Activated naive CD8-positive, alpha-beta T cell treated with anti-CD3 and anti-CD28 coated beads, Interleukin-2, amount 50 U/mL, for 16 hours (primary cell): ENCODE results near the gene CSNK1A1.
"Not testable (repeated sequence)": the region's sequence is repeated elsewhere in the genome, so short reads cannot be mapped to it uniquely, and the experiment has no call there.

ENCODE experiments used
- DNase-seq: peaks from one replicate; pipeline ENCODE4 v3.0.0-alpha.2; 2020; ENCODE audit warnings: low read depth, low spot score

CSNK1A1 gene

DNA sequence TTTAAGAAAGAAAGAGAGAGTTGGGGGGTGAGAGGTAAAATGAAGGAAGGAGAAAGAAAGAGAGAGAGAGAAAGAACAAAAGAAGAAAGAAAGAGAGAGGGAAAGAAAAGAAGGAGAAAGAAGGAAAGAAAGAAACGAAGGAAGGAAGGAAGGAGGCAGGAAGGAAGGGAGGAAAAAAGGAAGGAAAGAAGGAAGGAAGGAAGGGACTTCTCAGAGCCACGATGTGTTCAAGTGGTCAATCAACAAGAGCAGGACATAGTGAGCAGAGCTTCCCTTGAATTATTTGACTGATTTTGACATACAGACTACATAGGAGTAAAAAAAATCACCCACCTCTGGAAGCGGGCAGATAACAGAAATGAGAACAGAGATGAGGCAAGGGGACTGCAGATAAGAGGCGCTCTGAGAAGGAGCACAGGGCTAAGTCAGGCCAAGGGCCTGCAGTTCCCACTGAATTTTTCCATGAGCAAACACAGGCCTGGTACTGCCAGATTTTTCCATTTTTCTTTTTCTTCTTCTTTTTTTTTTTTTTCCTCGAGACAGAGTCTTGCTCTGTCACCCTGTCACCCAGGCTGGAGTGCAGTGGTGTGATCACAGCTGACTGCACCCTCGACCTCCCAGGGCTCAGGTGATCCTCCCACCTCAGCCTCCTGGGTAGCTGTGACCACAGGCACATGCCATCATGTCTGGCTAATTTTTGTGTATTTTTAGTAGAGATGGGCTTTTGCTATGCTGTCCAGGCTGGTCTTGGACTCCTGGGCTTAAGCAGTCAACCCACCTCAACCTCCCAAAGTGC lies 94.4 kb downstream of the CSNK1A1 start:
- DNase-seq: no peak

DNA sequence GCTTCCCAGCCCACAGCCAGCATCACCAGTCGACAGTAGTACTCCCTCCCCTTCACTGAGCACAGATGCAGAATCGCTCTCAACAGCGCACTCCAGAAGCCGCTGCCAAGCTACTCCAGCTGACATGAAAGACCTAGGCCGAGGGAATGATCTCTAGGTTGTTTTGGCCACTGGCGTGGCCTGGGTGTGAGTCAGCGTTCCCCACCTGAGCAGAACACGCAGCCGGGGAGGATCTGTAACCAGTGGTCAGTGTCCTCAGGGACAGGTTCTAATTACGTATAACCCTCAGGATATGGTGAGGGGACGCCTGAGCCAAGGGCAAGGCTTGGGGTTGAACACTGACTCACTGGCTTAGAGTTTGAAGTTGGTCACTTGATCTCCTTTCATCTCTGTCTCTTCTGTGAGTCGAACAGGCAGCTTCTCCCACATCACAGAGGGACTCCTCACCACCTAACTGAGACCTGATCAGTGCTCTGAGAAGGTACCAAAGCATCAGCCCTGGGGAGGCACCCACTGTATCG lies 95.3 kb downstream of the CSNK1A1 start:
- no peak for DNase-seq

DNA sequence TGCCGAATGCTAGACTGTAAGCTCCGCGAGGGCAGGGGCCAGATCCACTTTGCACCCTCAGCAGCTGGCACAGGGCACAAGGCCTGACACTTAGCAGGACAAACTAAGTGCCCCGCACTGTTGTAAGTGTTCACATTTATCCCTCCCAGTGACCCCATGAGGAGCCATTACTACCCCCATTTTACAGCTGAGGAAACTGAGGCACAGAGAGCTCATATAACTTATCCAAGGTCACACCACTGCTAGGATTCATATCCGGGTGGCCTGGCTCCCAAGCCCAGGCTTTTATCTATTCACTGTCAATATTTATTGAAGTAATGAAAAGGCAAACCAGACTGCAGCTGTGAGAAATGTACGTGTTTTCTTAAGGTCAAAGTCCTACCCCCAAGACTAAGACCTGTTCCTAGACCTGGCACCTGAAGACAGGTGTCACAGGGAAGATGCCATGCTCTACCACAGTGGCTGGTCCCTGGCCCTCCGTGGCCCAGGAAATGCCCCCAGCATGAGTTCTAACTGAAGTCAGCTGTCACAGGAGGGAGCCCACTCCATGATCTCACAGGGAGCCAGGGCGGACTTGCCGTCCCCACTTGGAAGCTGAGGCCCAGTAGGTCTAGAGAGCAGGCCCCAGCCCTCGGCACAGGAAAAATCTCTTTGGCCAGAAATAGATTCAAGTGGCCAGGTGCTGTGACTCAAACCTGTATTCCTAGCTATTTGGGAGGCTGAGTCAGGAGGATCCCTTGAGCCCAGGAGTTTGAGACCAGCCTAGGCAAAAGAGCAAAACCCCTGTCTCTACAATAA lies 97.4 kb downstream of the CSNK1A1 start:
- DNase-seq: no peak

DNA sequence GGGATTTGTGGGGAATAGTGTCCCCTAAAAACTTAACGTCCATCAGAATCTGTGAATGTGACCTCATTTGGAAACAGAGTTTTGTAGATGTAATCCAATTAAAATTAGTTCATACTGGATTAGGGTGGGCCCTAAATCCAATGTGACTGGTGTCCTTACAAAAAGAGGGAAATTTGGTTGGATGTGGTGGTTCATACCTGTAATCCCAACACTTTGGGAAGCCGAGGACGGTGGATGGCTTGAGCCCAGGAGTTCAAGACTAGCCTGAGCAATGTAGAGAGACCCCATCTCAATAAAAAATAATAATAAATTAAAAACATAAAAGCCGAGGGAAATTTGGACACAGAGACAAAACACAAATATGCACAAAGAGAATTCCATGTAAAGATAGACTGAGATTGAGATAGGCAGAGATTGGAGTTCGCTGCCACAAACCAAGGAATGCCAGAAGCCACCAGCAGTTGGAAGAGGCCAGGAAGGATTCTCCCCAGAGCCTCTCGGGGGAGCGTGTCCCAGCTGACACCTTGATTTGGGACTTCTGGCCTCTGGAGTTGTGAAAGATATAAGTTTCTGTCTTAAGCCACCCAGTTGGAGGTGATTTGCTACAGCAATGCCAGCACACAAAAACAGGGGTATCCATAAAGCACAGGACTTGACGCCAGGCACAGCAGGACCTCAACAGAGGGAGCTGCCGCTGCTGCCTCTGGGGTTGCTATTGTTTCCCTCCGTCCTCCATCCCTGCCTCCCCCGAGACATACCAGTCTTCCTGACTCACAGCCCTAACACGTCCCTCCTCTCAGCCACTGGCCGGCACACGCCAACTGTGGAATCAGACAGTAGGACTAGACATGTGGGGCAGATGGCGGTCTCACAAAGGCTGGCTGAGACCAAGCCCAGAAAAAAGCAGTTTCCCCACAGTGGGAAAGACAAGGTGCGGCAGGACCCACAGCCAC lies 98.3 kb downstream of the CSNK1A1 start:
- DNase-seq: no peak

DNA sequence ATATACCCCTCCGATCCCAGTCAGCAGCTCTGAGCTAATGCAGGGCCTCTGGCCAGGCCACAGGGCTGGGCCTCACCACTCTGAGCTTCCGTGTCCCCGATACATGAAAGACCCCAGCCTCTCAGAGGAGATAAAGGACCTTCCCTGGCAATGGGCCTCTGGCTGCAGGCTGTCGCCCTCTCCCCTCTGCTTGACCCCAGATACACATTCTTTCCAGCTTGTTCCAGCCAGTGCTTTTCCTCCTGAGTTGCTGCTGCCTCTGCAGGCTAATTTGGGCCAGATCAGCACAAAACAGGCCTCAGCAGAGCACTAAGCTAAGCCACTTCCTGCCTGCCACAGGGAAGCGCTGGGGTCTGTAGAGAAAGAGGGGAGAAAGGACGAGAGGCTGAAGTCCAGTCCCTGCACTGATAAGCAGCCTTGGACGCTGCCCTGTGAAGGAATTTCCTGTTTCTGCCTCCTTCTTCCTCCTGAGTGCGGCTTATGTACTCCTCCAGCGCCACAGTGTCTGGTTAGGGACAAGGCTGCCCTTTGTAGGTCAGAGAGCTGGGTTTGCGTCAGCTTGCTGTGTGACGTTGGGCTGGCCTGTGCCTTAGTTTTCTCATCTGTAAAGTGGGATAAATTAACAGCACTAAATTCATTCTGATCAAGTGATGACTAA lies 99.1 kb downstream of the CSNK1A1 start:
- no peak for DNase-seq

DNA sequence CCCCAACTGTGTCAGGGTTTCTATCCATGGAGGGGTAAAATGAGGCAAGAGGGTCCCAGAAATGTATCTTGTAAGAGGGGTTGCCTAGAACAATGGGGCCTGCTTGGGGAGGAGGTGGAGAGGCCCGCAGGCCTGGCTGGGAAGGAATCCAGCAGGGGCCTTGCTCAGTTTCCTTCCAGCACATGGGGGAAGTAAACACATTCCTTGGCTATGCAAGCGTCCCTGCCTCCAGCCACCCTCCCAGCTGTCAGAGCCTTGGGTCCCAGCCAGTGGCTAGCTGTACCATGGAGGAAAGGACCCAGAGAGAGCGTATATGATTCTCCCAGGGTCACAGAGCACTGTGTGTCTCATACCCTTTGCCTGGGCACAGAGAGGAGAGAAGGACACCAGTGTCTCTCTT lies 101.0 kb downstream of the CSNK1A1 start:
- no peak for DNase-seq

DNA sequence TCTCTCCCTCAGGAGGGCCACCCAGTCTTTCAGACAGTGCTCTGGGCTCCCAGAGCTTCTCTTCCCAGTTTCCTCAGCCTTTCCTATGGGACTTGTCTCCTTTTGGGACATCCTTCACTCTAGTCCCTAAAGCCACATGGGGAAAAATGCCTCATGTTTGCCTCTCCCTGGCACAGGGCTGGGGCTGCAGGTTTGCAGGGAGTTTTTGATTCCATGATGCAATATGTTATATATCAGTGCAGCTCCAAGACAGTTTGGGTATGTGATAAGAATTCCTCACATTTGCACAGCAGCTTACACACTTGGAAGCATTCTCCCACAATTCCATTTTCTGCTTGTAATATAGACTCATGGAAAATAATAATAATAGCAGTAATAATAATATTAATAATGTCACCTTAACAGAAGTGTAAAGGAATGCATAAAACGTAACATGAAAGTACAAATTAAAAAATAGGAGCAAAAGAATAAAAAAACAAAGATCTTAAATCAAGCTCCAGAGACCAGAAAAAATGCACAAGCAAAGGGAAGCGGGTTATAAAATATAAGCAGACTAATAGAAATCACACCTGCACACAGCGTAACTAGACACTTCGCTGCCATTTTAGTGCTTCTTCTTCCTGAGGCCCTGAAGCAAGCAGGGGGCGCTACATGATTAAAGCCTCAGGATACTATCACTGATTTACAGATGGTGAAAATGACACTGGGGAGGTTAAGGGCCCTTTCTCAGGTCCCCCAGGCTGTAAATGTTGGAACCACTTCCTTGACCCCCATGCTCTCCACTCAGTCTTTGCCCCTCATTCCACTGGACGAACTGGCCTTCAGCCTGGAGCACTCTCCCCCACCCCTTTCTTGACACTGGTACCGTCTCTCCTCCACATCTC lies 102.2 kb downstream of the CSNK1A1 start:
- no peak for DNase-seq

DNA sequence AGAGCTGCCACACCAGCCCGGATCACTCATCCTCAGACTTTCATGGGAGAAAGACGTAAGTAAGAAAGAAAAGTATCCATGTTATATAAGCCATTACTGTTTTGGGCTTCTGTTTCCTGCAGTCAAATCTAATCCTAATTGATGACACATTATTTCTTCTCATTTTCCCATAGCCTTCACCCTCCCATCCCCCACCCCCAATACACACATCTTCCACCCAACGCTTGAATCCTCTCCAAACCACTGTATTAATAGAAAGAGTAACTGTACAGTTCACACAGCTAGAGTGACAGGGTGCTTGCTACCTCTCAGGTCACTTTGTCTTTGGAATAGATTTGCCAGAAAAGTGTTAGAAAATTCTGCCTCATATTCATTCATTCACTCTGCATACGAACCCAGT lies 102.8 kb downstream of the CSNK1A1 start:
- no peak for DNase-seq

DNA sequence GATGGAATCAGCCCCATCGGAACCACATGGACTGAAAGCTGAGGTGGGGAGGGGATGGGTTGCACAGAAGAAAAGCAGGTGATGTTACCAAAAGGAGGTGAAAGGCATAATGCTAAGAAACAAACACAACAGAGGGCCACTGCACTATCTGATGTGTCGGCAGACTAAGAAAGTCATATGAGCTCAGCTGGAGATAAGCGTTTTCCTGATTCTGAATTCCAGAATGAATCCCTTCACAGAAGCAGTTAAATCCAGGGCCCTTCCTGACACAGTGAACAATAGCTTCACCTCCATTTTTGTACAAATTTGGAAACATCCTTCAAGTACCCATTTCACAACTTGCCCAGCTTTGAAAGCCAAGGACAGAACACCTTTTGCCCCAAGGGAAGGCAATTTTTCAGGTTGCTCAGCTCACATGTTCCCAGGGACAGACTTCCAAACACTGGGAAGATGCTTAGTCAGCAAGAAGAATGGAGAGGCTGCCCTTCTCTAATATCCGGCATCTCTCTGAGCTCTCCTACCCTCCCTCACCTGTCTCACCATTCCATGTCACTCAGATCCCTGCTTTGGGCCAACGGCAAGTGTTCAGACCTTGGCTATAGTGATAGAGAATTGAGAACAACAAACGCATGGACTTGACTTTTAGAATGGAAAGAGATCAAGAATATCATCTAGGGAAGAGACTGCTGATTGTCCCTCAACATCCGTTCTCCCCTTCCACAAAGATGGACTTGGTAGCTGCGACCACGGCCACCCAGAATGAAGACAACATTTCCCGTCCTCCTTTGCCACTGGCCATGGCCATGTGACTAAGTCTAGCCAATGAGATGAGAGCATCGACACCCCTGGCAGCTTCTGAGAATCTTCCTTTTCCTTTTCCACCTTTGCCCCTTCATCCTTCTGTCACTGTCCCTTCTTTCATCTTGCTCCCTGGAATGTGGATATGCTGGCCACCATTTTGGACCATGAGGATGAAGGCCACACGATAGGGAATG lies 103.6 kb downstream of the CSNK1A1 start:
- DNase-seq: no peak

DNA sequence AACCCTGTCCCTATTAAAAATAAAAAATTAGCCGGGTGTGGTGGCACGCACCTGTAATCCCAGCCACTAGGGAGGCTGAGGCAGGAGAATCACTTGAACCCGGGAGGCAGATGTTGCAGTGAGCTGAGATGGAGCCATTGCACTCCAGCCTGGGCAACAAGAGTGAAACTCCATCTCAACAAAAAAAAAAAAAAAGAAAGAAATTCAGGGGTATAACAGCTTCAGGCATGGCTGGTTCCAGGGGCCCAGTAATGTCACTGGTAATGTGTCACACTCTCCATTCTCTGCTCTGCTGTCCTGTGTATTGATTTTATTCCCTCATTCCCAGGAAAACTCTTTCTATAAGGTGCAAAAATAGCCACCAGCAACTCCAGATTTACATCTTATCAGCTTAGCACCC lies 104.4 kb downstream of the CSNK1A1 start:
- not testable (repeated sequence) for DNase-seq

DNA sequence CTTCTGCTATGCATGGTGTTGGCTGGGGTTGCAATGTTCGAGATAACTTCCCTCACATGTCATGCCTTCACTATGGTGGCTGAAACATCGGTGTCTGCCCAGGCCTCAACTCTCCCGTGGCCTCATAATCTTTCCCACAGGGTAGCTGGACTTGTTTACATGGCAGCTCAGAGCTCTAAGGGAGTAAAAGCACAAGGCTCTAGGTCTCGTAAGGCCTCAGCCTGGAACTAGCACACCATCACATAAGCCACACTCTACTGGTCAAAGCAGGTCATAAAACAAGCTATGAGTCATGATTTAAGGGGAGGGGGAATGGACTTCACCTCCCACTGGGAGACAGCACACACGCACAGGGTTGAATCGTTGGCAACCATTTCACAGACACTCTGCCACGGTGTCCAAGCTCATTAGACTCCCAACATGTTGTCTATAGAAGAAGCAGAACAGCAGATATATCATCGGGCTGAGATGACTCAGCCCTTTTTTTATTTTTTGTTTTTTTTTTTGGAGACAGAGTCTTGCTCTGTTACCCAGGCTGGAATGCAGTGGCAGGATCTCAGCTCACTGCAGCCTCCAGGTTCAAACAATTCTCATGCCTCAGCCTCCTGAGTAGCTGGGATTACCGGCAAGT lies 105.4 kb downstream of the CSNK1A1 start:
- no peak for DNase-seq

DNA sequence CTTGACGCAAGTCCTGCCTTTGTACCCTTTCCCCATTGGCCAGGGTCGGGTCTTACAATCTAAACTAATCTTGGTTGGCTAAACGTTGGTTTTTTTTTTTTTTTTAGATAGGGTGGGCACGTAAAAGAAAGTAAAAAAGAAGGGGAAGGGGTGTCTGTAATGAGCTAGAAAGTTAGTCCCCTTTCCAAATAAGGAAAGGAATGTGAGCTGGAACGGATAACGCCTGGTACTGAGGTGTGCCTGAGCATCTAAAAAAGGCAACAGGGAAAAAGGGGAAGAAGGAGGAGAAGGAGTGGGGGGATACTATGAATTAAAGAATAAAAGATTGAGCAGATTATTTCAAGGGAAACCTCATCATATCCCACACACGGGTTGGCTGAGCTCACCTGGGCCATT lies 105.9 kb downstream of the CSNK1A1 start:
- no peak for DNase-seq

DNA sequence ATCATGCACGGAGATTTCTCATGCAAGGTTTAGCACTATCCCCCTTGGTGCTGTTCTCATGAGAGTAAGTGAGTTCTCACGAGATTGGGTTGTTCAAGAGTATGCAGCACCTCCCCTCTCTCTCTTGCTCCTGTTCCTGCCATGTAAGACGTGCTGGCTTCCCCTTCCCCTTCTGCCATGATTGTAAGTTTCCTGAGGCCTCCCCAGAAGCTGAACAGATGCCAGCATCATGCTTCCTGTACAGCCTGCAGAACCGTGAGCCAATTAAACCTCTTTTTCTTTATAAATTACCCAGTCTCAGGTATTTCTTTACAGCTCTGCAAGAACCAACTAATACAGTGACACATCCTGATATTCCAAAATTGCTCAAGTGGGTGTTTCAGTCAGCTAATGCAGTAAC lies 106.8 kb downstream of the CSNK1A1 start:
- DNase-seq: not testable (repeated sequence)

DNA sequence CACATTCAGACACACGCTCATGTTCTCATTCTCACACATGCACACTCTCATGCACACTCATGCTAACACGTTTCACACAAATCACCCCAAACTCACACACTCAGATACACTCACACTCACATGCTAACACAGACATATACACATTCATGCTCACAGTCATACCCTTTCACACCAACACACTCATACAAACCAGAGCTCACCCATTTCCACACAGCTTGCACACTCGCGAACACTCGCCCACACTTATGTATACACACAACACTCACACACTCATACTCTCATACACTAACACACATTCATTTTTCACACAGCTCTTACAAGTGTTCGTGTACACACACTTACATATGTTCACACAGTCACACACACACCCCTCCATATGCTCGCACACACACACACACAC lies 108.0 kb downstream of the CSNK1A1 start:
- DNase-seq: no peak

DNA sequence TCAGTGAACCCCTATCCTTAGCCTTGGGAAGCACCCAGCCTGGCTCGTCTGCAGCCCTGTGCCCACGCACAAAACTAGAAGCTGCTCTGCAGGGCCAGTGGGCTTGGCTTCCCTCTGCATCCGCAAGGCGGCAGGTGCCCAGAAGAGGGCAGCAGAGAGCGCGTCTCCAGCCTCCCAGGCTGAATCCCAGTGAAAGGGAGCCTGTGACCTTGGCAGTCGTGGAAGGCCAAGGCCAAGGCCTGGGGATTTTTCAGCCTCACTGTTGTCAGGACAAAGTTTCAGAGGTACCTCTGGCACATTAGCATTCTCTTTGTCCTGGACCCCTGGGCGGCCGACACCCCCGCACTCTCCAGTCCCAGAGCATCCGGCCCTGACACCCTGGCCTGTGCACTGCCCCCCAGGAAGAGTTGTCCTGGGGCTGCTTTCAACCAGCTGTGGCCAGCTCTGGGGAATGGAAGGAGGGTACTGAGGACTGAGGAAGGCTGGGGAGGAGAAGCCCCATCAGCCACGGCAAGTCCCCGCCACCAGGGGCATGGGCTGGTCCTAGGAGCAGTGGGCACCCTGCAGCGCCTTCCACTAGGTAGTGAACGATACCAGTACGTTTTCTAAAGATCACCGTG lies 108.6 kb downstream of the CSNK1A1 start:
- DNase-seq: peak; percentile 42
